Liver (tissue), 9 donors: ENCODE results near the gene VAMP4. TPM values are rescaled to one million over a fixed set of nuclear protein-coding genes. Genes with fewer than 3 reads are reported as not detected.

ENCODE experiments used
- DNase-seq: peaks from one replicate; pipeline ENCODE4 v3.0.0-alpha.2; 2017; ENCODE audit warnings: low spot score
- H3K27ac ChIP-seq, 2 donors: one replicate each; pipeline ENCODE4 v1.7.0; 2013; ENCODE audit warnings: inconsistent platforms in 2 of 2, low read length in 2 of 2, control low read depth in 1 of 2, low read depth in 1 of 2, mild to moderate bottlenecking in 1 of 2
- H3K27me3 ChIP-seq, 4 donors: one replicate each; pipeline versions ENCODE4 v1.6.1 to v1.7.0; 2013; ENCODE audit warnings: low read length in 3 of 4, inconsistent platforms in 1 of 4, mild to moderate bottlenecking in 1 of 4, moderate library complexity in 1 of 4; ENCODE audit not compliant: control insufficient read depth in 4 of 4, insufficient read depth in 4 of 4
- H3K36me3 ChIP-seq, 4 donors: one replicate each; pipeline versions ENCODE4 v1.6.1 to v1.7.0; 2013; ENCODE audit warnings: low read length in 3 of 4, mild to moderate bottlenecking in 3 of 4, low read depth in 1 of 4, moderate library complexity in 1 of 4; ENCODE audit not compliant: control insufficient read depth in 4 of 4, insufficient read depth in 3 of 4
- H3K4me1 ChIP-seq, 4 donors: one replicate each; pipeline versions ENCODE4 v1.6.1 to v1.7.0; 2013; ENCODE audit warnings: low read length in 3 of 4, mild to moderate bottlenecking in 3 of 4, moderate library complexity in 1 of 4; ENCODE audit not compliant: control insufficient read depth in 4 of 4, insufficient read depth in 4 of 4
- H3K4me3 ChIP-seq, 3 donors: one replicate each; pipeline versions ENCODE4 v1.6.1 to v1.7.0; 2013; ENCODE audit warnings: low read length in 3 of 3, control low read depth in 1 of 3, low read depth in 1 of 3, mild to moderate bottlenecking in 1 of 3
- H3K9ac ChIP-seq, 2 donors: one replicate each; pipeline ENCODE4 v1.7.0; 2013; ENCODE audit warnings: low read length in 2 of 2, mild to moderate bottlenecking in 2 of 2, moderate library complexity in 2 of 2, control low read depth in 1 of 2, low read depth in 1 of 2
- H3K9me3 ChIP-seq, 4 donors: one replicate each; pipeline versions ENCODE4 v1.6.1 to v1.7.0; 2013; ENCODE audit warnings: low read length in 3 of 4; ENCODE audit not compliant: control insufficient read depth in 4 of 4
- CTCF ChIP-seq: fragments of 150-350 bp; IDR thresholded peaks from 2 replicates; pipeline ENCODE4 v1.5.1; 2017; ENCODE audit warnings: improper control_type of control experiment, low read depth, low read length; ENCODE audit not compliant: missing input control
- EGR1 ChIP-seq, 2 donors: IDR thresholded peaks; 2 replicates each; pipeline ENCODE4 v1.6.1; 2016 to 2018; ENCODE audit warnings: antibody characterized with exemption in 2 of 2, low read depth in 2 of 2
- FOXA1 ChIP-seq: IDR thresholded peaks from 2 replicates; pipeline ENCODE4 v1.6.1; 2016; ENCODE audit warnings: antibody characterized with exemption
- GABPA ChIP-seq, 2 donors: IDR thresholded peaks in 1 of 2; conservative IDR thresholded peaks in 1 of 2; 2 replicates each; pipeline ENCODE4 v1.6.1; 2016; ENCODE audit warnings: antibody characterized with exemption in 2 of 2, mild to moderate bottlenecking in 1 of 2, moderate library complexity in 1 of 2
- HNF4A ChIP-seq, 2 donors: conservative IDR thresholded peaks; 2 replicates each; pipeline ENCODE4 v1.6.1; 2016; ENCODE audit warnings: antibody characterized with exemption in 2 of 2, mild to moderate bottlenecking in 2 of 2
- JUND ChIP-seq, 2 donors: IDR thresholded peaks; 2 replicates each; pipeline ENCODE4 v1.6.1; 2016; ENCODE audit warnings: antibody characterized with exemption in 2 of 2
- NR2F2 ChIP-seq: IDR thresholded peaks from 2 replicates; pipeline ENCODE4 v1.6.1; 2016; ENCODE audit warnings: antibody characterized with exemption
- REST ChIP-seq: IDR thresholded peaks from 2 replicates; pipeline ENCODE4 v1.6.1; 2016; ENCODE audit warnings: antibody characterized with exemption, mild to moderate bottlenecking
- RXRA ChIP-seq, 2 donors: IDR thresholded peaks; 2 replicates each; pipeline ENCODE4 v1.6.1; 2017 to 2018; ENCODE audit warnings: antibody characterized with exemption in 2 of 2, mild to moderate bottlenecking in 1 of 2
- SP1 ChIP-seq: IDR thresholded peaks from 2 replicates; pipeline ENCODE4 v1.6.1; 2018; ENCODE audit warnings: antibody characterized with exemption, mild to moderate bottlenecking
- TAF1 ChIP-seq: conservative IDR thresholded peaks from 2 replicates; pipeline ENCODE4 v1.6.1; 2016; ENCODE audit warnings: antibody characterized with exemption, mild to moderate bottlenecking
- WGBS: extraction: QIAGEN DNeasy Blood & Tissue Kit; methylation state at CpG from one replicate; pipeline ENCODE4 v1.1.7; 2013; 5-methylcytosine and 5-hydroxymethylcytosine counted together
- polyA plus RNA-seq, 2 donors: library from polyadenylated mRNA; stranded (reverse) in 1 of 2; unstranded in 1 of 2; fragments of 200-250 nt in 1 of 2; fragments of >200 nt in 1 of 2; fragmentation: Nextera tagmentation in 1 of 2; extraction: Ambion mirVana in 1 of 2; gene quantifications; one replicate each; pipeline versions ENCODE4 v1.2.1 to v1.2.3, GENCODE V29; 2013 to 2015
- total RNA-seq, 2 donors: library from RNA; depleted of rRNA; stranded (reverse); fragments of >200 nt; gene quantifications; one replicate each; pipeline ENCODE4 v1.2.3, GENCODE V29; 2014
- donor health status: healthy.
- donor health status: healthy.
- donor health status: healthy.
- donor health status: healthy.
- donor health status: healthy.

Gene VAMP4
- total and polyA plus RNA-seq, 4 donors, result 4.0 to 6.1 (median 4.8) TPM

GRCh38 chr1:171712341-171712740, 29.5 kb downstream of the VAMP4 start:
- Histone ChIP-seq H3K9ac (no peak overlapping the region), H3K36me3 (peaks cover 0 to 7% (median 6%) of the 10 kb centered on the region in 4 donors), H3K4me3 (no peak overlapping the region), H3K4me1 (no peaks in the 10 kb centered on the region), H3K9me3 (no peaks in the 10 kb centered on the region), H3K27me3 (no peaks in the 10 kb centered on the region), H3K27ac (no peak overlapping the region)
- no peak for TF ChIP-seq CTCF
- TF ChIP-seq HNF4A (conservative IDR thresholded peaks at IDR 0.05), result no peak
- no peak for TF ChIP-seq RXRA (IDR thresholded peaks at IDR 0.05)
- no peak for TF ChIP-seq JUND (IDR thresholded peaks at IDR 0.05)
- TF ChIP-seq NR2F2, result no peak
- no peak for TF ChIP-seq SP1
- no peak for DNase-seq
- WGBS, result 97% methylated on average over 1 of the region's 1 CpG

- TF ChIP-seq NR2F2 (no peak), RXRA (IDR thresholded peaks at IDR 0.05) (no peak), REST (no peak), TAF1 (no peak), GABPA (IDR thresholded peaks at IDR 0.05 in 1 of 2, conservative IDR thresholded peaks at IDR 0.05 in 1 of 2) (no peak), FOXA1 (no peak), JUND (IDR thresholded peaks at IDR 0.05) (no peak), CTCF (no peak), EGR1 (IDR thresholded peaks at IDR 0.05; ENCODE audit: low read depth in 2 of 2) (no peak), HNF4A (conservative IDR thresholded peaks at IDR 0.05) (no peak)
- Histone ChIP-seq H3K36me3 (peaks cover 0 to 9% (median 3%) of the 10 kb centered on the region in 4 donors), H3K9ac (no peak overlapping the region), H3K27ac (no peak overlapping the region), H3K4me3 (no peak overlapping the region), H3K4me1 (no peaks in the 10 kb centered on the region), H3K27me3 (no peaks in the 10 kb centered on the region), H3K9me3 (no peaks in the 10 kb centered on the region)
- DNase-seq, result no peak
- WGBS, result 93% methylated on average over 4 of the region's 4 CpGs
Observed at GRCh38 chr1:171711643-171712042, 30.2 kb downstream of the VAMP4 start.
